ENCODE results near the gene CREB5.

The CREB5 gene

GRCh38 chr7:28544453-28545117 lies 132.3 kb downstream of the CREB5 start:
- in situ Hi-C loops (cut with MboI; ENCODE audit: low sequenced_read_pairs, unreplicated experiment) = no loop called here
- TF ChIP-seq CTCF (IDR thresholded peaks at IDR 0.05; ENCODE audit: borderline replicate concordance, control extremely low read depth, extremely low read depth, insufficient read depth, missing control alignments) = no peak
- no peak for DNase-seq (ENCODE audit: low spot score)

- TF ChIP-seq CTCF (IDR thresholded peaks at IDR 0.05; ENCODE audit: borderline replicate concordance, control extremely low read depth, extremely low read depth, insufficient read depth, missing control alignments) = no peak
- no peak for DNase-seq (ENCODE audit: low spot score)
- in situ Hi-C loops (cut with MboI; ENCODE audit: low sequenced_read_pairs, unreplicated experiment) = no loop called here
These were observed 133.7 kb downstream of the CREB5 start for GRCh38 chr7:28546067-28546466.

- TF ChIP-seq CTCF (IDR thresholded peaks at IDR 0.05; ENCODE audit: borderline replicate concordance, control extremely low read depth, extremely low read depth, insufficient read depth, missing control alignments) = no peak
- in situ Hi-C loops (cut with MboI; ENCODE audit: low sequenced_read_pairs, unreplicated experiment) = no loop called here
- no peak for DNase-seq (ENCODE audit: low spot score)
These were observed 134.8 kb downstream of the CREB5 start for GRCh38 chr7:28547115-28547514.

- DNase-seq (ENCODE audit: low spot score) = no peak
- in situ Hi-C loops (cut with MboI; ENCODE audit: low sequenced_read_pairs, unreplicated experiment) = no loop called here
- no peak for TF ChIP-seq CTCF (IDR thresholded peaks at IDR 0.05; ENCODE audit: borderline replicate concordance, control extremely low read depth, extremely low read depth, insufficient read depth, missing control alignments)
These were observed 136.1 kb downstream of the CREB5 start for GRCh38 chr7:28548416-28548815.

DNA sequence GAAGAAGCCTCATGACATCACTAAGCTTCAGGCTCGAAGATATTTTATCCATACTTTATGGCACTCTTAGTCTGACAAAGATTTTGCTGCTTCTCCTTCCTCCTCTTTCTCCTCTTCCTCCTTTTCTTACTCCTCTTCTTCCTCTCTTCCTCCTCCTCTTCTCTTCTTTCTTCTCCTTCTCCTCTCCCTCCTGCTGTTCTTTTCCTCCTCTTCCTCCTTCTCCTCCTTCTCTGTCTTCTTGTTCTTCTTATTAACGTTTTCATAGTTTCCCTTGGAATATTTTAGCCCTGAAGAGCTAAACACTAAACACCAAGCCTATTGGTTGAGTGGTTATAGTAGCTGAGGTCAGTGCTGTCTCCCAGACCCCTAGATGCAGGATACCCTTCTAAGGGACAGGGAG lies 137.7 kb downstream of the CREB5 start:
- in situ Hi-C loops (cut with MboI; ENCODE audit: low sequenced_read_pairs, unreplicated experiment) = no loop called here
- TF ChIP-seq CTCF (IDR thresholded peaks at IDR 0.05; ENCODE audit: borderline replicate concordance, control extremely low read depth, extremely low read depth, insufficient read depth, missing control alignments) = no peak
- no peak for DNase-seq (ENCODE audit: low spot score)

- in situ Hi-C loops (cut with MboI; ENCODE audit: low sequenced_read_pairs, unreplicated experiment) = no loop called here
- DNase-seq (ENCODE audit: low spot score) = no peak
- TF ChIP-seq CTCF (IDR thresholded peaks at IDR 0.05; ENCODE audit: borderline replicate concordance, control extremely low read depth, extremely low read depth, insufficient read depth, missing control alignments) = no peak
These were observed 138.4 kb downstream of the CREB5 start for GRCh38 chr7:28550580-28551186.
